Activated T-cell treated with anti-CD3 and anti-CD28 coated beads, Interleukin-2, amount 50 U/mL, for 48 hours (primary cell): Measurements from ENCODE around the gene C6orf47.

Experiments
- DNase-seq, 2 experiments: peaks; one replicate each; pipeline ENCODE4 v3.0.0-alpha.2; 2020

Gene C6orf47

DNA sequence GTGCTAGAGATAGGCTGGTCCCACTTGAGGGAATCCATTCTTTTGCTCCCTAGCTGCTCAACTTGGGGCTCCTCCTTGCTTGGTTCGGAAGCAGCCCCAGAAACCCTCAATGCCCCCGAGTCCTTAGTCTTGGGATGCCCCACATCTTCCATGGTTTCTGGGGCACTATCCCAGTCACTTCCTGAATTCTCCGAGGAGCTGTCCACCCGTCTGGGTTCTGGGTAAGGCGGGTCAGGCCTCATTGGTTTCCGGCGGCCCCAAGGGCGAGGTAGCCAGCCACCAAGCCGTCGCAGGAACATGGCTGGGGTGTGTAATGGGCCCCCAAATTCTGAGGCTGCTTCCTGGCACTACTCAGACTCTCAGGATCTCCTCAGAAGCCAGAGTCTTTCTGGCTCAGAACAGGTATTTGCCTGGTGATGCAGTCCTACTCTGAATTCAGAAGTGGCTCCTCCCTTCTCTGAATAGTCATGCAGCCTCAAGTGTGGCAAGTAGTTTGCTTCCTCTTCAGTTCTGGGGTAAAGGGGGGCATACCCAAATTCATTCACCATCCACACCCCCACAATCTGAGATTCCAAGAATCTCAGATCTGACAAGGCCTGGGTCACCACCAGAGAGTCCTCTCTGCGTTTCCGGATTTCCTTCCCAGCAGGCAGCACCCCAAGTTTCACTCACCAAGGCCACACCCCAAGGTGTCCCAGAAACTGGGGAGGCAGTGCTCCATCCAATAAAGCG is 763 bp downstream of the C6orf47 start:
- DNase-seq = peak; percentile 68

DNA sequence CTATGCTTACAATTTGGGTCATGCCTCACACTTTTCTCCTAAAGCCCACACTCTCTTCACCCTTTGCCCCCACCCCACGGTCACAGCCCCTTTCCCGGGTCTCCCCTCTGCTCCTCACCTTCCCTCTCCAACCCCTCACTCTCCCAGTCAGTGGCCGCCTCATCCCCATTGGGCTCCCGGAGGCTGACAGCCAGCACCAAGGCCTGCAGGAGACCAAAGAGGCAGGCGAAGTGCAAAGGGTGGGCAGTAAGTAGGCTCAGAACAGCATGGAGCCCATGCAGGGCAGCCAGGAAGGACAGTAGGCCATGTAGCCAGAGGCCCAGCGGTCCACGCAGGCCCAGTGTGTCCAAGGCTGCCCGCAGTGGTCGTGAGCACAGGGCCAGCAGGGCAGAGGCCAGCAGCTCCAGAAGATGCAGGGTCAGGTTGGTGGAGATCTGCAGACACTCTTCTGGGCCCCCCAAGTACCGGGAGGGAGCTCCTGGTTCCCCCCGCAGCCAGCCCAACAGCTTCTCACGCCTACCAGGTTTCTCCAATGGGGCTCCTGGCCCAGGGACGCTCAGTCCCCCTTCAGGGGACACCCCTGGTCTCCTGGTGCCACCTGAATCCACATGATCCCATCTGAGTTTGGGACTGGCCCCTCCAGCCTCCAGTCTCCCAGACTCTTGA is 1.5 kb downstream of the C6orf47 start:
- no peak for DNase-seq

DNA sequence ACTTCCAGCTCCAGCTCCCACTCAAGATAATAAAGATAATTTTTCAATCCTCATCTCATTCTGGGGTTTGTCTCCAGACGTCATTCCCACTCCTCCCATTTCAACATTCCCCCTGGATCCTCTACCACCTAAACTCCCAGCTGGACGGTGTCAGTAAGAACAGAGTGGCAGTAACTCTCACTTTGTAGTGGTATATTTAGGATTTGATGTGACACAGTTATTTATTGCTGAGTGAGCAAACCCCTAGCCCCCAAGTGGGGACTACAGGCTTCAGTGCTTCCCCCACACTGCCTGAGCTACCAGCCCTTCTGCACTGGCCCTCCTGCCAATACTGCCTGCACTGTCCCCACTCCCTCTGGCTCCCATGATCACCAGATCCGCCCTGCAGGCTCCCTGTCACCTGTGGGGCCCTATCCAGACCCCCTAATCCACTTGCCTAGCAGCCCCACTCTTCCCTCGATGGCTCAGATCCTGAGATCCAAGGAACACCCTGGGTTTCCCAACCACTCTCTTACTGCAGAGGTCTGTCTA is 2.4 kb downstream of the C6orf47 start:
- no peak for DNase-seq

DNA sequence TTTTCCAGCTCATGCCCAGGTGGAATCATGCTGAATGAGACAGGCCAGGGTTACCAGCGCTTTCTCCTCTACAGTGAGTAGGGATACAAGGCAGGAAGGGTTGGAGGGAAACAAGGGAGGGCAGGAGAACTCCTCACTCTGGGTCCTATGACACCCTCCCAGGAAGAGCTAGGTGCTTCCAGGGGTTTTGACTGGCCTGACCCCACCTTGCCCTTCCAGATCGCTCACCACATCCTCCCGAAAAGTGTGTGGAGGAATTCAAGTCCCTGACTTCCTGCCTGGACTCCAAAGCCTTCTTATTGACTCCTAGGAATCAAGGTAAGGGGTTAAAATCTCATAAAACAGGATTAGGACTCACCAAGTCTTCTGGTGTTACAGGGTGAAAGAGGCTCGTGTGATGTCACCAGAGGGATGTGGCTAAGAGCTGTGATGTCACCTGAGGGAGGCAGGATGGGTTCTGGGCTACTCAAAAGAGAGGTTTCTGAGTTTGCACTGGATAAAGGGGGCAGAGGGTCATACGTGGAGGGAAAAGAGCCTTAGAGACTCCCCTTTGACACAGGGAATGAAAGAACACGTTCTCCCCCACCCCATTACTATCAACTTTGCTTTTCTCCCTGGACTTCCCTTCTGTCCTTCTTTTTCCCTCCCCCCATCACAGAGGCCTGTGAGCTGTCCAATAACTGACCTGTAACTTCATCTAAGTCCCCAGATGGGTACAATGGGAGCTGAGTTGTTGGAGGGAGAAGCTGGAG is 3.0 kb downstream of the C6orf47 start:
- no peak for DNase-seq

DNA sequence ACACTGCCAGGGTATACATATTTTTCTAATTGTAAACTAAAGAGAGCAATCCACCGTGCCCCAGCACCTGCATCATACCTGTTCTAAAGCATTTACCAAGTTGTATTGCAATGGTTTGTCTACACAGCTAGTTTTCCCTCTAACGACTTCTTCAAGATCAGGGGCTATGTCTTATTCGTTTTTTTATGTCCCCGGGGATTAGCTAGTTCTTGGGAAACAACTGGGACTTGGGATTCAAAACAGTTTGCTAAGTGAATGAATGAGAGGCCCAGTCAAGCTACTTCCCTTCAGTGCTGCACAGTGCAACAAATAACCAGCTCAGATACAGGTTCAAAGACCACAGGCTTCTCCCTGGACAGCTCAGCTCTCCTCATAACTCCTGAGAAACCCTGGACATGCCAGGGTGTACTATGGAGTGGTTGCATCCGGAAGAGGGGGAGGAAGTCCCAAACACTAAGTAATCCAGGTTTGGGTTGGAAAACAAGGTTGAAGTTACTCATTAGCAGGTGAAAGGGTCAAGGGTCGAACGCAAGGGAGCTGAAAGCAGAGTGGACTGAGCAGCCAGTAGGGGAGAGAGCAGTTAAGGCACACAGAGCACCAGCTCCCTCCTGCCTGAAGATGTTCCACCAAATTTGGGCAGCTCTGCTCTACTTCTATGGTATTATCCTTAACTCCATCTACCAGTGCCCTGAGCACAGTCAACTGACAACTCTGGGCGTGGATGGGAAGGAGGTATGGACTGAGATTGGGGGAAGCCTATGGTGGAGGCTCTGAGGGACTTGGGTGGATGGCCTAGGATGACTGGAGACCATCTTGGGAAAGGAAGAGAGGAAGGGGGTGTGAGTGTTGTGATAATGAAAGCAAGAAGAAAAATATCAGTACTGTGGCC is 5.0 kb downstream of the C6orf47 start, which contains the start of gene APOM:
Gene APOM, plus strand, starts transcription at position 546 of the 889 bp plus-strand sequence. Its CDS starts 73 bp downstream, at position 619.
- no peak for DNase-seq

DNA sequence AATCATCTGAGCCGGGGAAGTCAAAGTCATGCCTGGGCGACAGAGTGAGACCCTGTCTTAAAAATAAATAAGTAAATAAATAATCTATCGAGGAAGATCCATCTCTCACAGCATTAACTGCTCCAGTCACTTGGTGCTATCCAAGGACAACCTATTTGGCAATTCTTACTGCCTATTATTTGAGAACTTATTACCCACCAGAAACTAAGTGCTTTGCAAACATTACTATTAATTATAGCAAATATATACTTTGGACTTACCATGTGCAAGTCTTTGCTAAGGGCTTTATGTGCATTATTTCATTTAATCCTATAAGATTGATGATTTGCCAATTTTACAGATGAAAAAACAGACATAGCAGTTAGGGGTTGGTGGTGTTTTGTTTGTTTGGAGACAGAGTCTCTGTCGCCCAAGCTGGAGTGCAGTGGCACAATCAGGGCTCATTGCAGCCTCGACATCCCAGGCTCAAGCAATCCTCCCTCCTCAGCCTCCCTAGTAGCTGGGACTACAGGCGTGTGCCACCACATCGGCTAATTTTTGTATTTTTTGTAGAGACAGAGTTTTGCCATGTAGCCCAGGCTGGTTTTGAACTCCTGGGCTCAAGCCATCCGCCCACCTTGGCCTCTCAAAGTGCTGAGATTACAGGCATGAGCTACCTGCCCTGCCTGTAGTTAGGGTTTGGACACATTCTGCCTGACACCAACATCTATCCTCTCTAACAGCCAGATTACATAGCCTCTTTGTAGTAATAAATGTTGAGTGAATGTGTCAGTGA is 5.8 kb downstream of the C6orf47 start:
- DNase-seq = no peak

DNA sequence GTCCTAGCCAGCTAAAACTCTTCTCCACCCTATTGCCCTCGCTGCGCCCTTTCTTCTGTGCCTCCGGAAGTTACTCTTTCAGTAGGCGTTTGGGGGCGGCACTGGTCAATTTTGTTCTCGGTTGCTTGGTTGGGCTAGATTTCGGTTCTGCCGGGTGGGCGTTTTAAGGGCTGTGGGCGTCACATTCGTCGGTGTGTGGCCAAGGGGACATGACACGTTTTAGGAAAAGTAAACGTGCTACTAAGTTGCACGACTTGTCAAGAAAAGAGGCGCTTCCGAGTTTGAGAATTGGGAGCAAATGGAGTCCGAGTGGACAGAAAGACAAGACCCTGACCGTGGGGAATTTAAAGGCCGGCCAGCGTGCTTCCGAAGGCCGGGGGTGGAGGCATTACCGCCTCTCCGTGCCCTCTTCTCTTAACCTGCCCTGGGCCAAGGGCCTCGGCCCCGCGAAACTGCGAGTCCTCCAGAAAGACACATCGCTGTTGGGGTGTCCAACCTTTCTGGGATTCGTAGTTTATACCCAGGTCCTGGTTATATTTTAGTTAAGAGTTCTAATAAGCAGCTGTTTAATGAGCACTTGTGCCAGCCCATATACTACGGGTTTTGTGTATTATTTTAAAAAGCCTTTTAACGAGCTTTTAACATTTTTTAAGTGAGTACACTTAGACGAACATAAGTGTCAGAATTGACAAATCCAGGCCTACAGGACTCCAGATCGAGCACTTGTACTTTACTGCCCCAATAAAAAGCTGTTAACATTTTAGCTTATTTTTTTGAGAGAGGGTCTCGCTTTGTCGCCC is 7.5 kb downstream of the C6orf47 start:
- DNase-seq = no peak

DNA sequence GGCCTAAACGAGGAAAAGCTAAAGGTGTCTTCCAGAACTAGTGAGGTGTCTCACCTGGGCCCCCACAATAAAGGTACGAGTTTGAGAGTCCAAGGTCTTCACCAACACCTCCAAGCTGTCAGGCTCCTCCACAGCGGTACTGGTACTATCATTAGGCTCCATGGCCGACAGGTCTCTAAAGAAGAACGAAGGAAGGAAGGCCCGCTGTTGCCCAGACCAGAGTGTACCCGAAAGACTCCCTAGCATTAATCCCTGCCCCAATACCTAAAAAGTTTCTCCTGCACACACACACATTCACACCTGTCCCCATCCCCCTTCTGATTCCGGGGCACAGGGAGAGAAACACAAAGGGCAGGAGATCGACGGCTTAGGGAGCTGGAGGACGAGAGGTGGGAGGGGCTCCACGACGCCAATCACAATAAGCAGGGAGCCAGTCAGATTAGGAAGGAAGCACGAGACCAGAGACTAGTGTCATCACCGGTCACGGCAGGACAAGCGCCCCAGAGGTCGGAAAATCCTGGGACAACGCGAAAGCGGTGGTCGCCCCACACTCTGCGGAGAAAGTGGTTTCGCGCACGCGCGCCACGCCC is 8.9 kb downstream of the C6orf47 start:
- no peak for DNase-seq

DNA sequence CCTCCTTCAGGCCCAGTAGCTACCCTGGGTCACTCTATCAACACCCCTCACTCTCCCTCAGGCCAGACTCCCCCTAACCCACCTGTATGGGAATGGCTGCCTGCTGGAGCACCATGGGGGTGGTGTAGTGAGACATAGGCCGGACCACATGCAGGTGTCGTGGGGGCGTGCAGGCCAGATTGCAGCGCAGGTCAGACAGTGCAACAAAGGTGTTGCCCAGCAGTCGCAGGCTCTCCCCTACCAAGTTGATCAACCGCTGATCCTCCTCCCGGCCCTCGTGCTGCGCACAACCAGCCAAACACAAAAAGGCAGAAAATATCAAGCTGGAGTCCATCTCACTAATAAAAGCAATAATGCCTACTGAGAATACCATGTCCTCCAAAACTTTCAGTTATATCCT is 15.3 kb downstream of the C6orf47 start:
- DNase-seq = no peak

DNA sequence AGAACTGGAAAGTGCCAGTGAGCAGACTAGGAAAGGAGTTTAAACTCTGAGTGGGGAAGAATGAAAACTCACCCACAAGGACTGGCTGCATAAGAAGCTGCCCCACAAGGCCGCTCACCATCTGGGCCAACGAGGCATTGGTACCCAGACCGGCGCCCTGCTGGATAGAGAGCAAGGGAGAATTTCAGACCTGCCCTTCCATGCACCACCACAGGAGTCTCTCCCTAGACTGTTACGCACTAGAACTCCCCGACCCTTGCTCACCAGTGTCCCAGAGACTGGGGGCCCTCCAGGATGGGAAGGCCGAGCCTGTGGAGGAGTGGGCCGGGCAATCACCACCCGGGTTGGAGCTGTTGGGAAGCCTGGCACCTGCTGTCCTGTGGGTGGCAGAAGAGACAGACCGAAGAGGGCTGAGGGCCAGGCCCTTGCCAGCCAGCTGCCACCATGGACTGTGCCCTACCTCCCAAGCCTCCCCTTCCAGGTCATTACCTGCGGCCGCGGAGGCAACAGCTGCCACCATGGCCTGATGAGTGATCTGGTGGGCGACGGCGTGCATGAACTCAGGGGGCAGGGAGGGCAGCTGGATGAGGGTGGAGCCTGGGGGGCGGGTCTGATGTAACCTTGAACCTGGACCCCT is 16.6 kb downstream of the C6orf47 start:
- DNase-seq = no peak

DNA sequence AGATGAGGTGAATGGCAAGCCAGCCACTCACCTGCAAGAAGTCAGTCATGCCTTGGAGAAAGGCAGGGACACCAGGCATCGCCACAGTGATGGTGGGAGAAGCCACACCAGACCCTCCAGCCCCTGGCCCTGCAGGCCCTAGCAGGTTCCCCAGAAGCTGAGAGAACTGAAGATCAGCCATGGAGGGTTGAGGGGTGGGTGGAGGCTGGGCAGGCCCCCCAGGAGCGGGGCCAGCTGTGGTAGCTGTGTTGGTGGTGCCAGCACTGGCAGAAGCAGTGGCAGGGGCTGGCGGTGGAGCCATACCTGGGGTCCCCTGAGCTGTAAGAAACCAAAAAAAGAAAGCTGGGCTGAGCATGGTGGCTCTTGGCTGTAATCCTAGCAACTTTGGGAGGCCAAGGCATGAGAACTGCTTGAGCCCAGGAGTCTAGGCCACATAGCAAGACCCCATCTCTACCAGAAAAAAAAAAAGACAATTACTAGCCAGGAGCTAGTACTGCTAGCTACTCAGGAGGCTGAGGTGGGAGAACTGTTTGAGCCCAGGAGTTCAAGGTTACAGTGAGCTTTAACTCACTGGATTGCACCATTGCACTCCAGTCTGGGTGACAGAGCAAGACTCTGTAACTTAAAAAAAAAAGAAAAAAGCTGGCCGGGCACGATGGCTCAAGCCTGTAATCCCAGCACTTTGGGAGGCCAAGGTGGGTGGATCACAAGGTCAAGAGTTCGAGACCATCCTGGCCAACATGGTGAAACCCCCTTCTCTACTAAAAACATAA is 17.6 kb downstream of the C6orf47 start:
- DNase-seq = no peak

DNA sequence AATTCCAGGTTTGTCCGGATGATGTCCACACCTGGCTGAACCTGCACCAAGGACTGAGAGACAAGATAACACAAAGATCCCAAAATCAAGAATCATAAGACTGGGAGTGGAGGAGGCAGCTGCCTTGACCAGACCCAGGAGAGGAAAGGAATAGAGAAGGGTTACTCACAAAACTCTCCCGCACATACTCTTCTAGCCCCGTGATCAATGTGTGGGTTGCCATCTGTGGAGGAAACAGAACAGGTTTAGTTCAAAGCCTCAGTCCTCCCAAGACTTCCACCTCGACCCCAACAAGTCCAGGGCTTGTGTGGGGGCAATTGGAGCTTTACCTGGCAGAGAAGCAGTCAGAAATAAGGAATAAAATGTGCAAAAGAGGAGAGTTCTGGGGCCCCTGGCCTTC is 19.2 kb downstream of the C6orf47 start:
- no peak for DNase-seq

DNA sequence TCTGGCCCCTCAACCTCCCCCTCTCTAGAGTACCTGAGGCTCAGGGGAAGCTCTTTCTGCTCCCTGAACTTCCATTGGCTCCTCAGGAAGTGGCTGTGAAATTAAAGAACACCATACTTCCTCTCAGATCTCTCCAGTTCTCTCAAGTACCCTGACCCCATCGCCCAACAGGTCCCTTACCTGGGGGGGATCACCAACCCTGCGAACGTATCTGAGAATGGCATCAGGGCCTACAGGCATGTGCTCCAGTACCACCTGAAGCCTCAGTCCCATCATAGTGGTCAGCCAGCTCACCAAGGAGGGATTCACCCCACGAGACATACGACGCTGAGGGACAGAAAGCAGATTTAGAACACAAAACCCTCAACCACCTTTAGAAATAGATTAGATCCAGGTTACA is 20.0 kb downstream of the C6orf47 start:
- DNase-seq = no peak

DNA sequence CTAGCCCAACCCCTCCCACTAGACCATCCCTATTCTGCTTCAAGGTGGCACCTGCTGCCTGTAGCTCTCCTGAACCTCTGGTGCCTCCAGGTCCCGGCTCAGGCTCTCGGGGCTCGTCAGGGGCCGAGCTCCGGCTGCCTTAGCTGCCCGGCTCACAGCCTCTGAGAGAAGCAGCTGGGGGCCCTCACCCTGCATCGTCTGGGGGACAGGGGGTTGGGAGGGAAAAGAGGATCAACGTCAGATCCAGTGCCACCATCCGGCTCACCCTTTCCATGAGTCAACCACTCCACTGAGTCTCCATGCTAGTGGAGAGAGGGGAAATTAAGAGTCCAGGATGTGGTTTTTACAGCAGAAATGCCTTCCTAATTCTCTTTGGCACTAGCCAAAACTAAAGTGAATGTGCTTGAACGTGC is 21.1 kb downstream of the C6orf47 start:
- DNase-seq = peak in 1 of 2 experiments; percentile 51

DNA sequence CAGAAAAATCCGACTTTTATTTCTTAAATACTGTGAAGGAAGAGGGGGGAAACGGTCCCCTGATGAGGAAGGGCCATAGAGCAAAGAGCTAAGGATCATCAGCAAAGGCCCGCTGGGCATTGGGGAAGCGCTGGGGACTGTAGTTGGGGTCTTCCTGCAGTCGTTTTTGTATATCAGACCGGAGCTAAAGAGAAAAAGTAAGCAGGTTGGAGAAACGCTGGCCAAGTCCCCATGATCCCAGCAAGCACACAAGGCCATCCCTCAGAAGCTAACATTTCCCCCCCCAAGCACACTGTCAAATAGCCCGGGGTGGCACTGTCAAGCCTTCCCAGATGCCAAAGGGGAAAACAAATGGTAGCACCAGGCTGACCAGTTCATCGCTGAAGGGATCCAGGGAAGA is 21.5 kb downstream of the C6orf47 start:
- no peak for DNase-seq

DNA sequence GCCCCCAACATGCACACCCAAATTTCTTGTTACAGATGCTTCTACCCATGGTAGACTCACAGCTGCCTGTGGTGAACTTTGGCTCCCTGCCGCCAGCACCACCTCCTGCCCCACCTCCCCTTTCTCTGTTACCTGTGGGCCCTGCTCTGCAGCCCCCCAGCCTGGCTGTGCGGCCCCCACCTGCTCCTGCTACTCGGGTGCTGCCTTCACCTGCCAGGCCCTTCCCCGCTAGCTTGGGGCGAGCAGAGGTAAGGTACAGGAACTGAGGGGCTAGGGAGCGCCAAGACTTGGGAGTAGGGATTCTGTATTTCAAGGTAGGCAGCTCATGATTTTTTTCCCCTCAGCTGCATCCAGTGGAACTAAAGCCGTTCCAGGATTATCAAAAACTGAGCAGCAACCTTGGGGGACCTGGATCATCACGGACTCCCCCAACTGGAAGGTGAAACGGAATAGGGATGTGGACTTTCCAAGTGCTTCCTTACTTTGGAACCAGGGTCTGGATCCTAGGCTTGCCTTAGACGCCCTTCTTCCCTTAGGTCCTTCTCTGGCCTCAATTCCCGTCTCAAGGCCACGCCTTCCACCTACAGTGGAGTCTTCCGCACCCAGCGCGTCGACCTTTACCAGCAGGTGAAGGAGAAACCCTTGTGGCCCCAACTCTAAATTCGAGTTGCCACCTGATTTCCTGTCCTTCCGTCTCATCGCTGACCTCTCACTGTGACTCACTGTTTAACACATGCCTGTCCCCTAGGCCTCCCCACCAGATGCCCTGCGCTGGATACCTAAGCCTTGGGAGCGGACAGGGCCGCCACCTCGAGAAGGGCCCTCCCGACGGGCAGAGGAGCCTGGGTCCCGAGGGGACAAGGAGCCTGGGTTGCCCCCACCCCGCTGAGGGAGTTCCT is 23.6 kb downstream of the C6orf47 start:
- no peak for DNase-seq

DNA sequence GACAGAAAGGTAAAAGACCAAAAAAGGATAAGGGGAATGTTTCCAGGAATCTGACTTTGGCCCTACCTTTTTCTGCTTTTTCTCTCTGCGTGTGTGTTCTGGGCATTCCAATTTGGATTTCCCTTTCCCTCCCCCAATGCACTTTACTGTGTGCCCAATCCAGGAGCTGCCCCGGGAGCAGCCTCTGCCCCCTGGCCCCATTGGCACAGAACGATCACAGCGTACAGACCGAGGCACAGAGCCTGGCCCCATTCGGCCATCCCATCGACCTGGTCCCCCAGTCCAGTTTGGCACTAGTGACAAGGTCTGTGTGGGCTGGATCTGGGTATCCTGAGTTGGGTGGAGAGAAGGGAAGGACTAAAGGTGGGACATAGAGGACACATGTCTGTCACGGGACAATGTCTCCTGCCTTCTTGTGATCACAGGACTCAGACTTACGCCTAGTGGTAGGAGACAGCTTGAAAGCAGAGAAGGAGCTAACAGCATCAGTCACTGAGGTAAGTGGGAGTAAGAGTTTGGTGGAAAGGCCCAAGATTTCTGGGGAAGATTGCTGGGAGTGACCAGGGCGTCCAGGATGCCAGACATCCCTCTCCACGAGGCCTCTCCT is 25.5 kb downstream of the C6orf47 start:
- DNase-seq = no peak

DNA sequence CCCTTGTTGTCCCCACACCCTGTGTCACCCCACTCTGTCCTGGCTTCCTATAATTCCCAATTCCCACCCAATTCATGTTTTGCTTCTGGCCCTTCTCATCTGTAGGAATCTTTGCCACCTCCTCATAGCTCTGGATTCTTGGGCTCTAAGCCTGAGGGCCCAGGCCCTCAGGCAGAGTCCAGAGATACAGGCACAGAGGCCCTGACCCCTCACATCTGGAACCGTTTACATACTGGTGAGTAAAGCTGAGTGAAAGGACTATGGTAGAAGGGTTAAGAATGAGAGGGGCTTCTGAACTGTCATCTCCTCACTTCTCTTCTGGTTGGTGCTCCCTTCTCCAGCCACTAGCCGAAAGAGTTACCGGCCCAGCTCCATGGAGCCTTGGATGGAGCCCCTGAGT is 26.4 kb downstream of the C6orf47 start:
- DNase-seq = no peak
